ENCODE results near the gene CTDNEP1.

The CTDNEP1 gene

GRCh38 chr17:7207120-7208001 is 44.2 kb downstream of the CTDNEP1 start:
- Histone ChIP-seq H3K27me3 (ENCODE audit: low read depth, low read length) (no peaks in the 10 kb centered on the region), H3K9me3 (ENCODE audit: control insufficient read depth in 1 of 2, low read length in 2 of 2) (no peaks in the 10 kb centered on the region), H3K36me3 (ENCODE audit: control insufficient read depth in 1 of 2, insufficient read depth in 2 of 2, low read length in 2 of 2) (peaks cover 14% of the 10 kb centered on the region in 2 donors), H3K27ac (ENCODE audit: low read length) (peak overlapping the region; percentile 27), H3K4me1 (ENCODE audit: control insufficient read depth in 1 of 2, insufficient read depth in 2 of 2, low read length in 2 of 2) (peaks cover 0 to 4% of the 10 kb centered on the region in 2 donors), H3K4me3 (ENCODE audit: low read depth in 1 of 2, low read length in 2 of 2) (no peak overlapping the region)

GRCh38 chr17:7205561-7205960 is 46.0 kb downstream of the CTDNEP1 start:
- H3K4me1 ChIP-seq (ENCODE audit: control insufficient read depth in 1 of 2, insufficient read depth in 2 of 2, low read length in 2 of 2): peaks cover 0 to 4% of the 10 kb centered on the region in 2 donors
- H3K27ac ChIP-seq (ENCODE audit: low read length): peak overlapping the region; percentile 51
- peak overlapping the region; percentile 55 to 69 for H3K4me3 ChIP-seq (ENCODE audit: low read depth in 1 of 2, low read length in 2 of 2)
- no peaks in the 10 kb centered on the region for H3K27me3 ChIP-seq (ENCODE audit: low read depth, low read length)
- H3K9me3 ChIP-seq (ENCODE audit: control insufficient read depth in 1 of 2, low read length in 2 of 2): no peaks in the 10 kb centered on the region
- H3K36me3 ChIP-seq (ENCODE audit: control insufficient read depth in 1 of 2, insufficient read depth in 2 of 2, low read length in 2 of 2): peaks cover 14 to 27% of the 10 kb centered on the region in 2 donors

DNA sequence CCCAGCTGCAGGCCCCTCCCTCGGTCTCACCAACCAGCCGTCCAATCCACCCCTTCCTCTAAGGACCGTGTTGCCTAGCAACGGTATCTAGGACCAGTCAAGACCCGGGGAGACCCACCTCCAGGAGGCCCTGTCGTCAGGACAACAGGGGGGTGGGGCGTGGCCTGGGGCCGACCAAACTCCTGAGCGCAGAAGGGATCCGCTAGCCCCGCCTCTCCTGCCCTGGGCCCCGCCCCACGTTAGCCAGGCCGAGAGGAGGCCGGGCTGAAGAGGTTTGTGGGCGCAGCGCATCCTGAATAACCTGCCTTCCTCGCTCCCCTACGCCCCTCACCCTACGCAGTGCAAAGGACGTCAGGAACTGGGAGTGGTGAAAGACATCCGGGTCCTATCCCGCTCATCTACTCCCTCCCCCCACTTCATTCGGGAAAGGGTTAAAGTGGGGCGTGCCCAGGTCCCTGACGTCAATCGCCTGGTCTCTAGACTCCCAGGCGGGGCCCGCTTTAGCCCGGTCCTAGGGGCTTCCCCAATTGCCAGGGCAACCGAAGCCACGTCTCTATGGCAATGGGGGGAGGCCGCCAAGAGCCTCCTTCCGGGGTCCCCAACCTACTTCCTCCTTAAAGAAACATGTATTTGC is 46.6 kb downstream of the CTDNEP1 start:
- no peaks in the 10 kb centered on the region for H3K27me3 ChIP-seq (ENCODE audit: low read depth, low read length)
- H3K27ac ChIP-seq (ENCODE audit: low read length): peak overlapping the region; percentile 51
- H3K4me3 ChIP-seq (ENCODE audit: low read depth in 1 of 2, low read length in 2 of 2): peak overlapping the region; percentile 55 to 69
- H3K36me3 ChIP-seq (ENCODE audit: control insufficient read depth in 1 of 2, insufficient read depth in 2 of 2, low read length in 2 of 2): peaks cover 14 to 27% of the 10 kb centered on the region in 2 donors
- peaks cover 0 to 4% of the 10 kb centered on the region in 2 donors for H3K4me1 ChIP-seq (ENCODE audit: control insufficient read depth in 1 of 2, insufficient read depth in 2 of 2, low read length in 2 of 2)
- H3K9me3 ChIP-seq (ENCODE audit: control insufficient read depth in 1 of 2, low read length in 2 of 2): no peaks in the 10 kb centered on the region

GRCh38 chr17:7204336-7204735 is 47.2 kb downstream of the CTDNEP1 start:
- H3K27me3 ChIP-seq (ENCODE audit: low read depth, low read length): no peaks in the 10 kb centered on the region
- H3K4me1 ChIP-seq (ENCODE audit: control insufficient read depth in 1 of 2, insufficient read depth in 2 of 2, low read length in 2 of 2): peaks cover 0 to 4% of the 10 kb centered on the region in 2 donors
- H3K4me3 ChIP-seq (ENCODE audit: low read depth in 1 of 2, low read length in 2 of 2): peak overlapping the region; percentile 55 to 69
- no peaks in the 10 kb centered on the region for H3K9me3 ChIP-seq (ENCODE audit: control insufficient read depth in 1 of 2, low read length in 2 of 2)
- peaks cover 14 to 27% of the 10 kb centered on the region in 2 donors for H3K36me3 ChIP-seq (ENCODE audit: control insufficient read depth in 1 of 2, insufficient read depth in 2 of 2, low read length in 2 of 2)
- no peak overlapping the region for H3K27ac ChIP-seq (ENCODE audit: low read length)

GRCh38 chr17:7203391-7203790 is 48.1 kb downstream of the CTDNEP1 start:
- no peaks in the 10 kb centered on the region for H3K9me3 ChIP-seq (ENCODE audit: control insufficient read depth in 1 of 2, low read length in 2 of 2)
- peaks cover 14 to 30% of the 10 kb centered on the region in 2 donors for H3K36me3 ChIP-seq (ENCODE audit: control insufficient read depth in 1 of 2, insufficient read depth in 2 of 2, low read length in 2 of 2)
- no peak overlapping the region for H3K4me3 ChIP-seq (ENCODE audit: low read depth in 1 of 2, low read length in 2 of 2)
- peaks cover 0 to 4% of the 10 kb centered on the region in 2 donors for H3K4me1 ChIP-seq (ENCODE audit: control insufficient read depth in 1 of 2, insufficient read depth in 2 of 2, low read length in 2 of 2)
- no peaks in the 10 kb centered on the region for H3K27me3 ChIP-seq (ENCODE audit: low read depth, low read length)
- no peak overlapping the region for H3K27ac ChIP-seq (ENCODE audit: low read length)

DNA sequence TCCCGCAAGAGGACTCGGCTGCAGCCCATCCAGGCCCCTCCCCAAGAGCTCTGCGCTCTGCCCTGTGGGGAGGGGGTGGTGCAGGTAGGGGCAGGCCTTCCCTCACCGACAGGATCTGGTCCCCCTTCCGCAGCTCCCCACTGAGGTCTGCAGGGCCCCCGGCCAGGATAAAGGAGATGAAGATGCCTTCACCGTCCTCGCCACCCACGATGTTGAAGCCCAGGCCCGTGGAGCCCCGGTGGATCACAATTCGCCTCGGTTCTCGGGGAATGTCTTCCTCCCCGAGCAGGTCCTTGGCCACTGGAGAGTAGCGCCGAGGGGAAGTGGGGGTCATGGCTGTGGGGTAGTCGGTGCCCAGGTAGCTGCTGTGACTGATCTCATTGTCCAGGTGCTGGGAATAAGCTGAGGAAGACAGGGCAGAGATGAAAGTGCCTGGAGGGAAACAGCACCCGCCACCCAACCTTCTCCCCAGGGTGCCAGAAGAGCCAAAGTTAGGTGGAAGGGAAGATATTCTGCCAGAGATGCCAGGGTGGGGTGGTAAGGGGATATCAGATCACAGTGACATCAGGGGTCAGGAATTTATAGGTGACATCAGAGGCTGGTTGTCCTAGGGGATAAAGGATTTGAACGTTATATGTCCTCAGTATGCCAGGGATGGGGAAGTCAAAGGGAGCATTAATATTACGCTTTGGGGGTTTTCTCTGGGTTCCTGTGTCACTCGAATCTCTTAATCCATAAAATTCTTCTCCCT is 54.7 kb downstream of the CTDNEP1 start:
- H3K27me3 ChIP-seq (ENCODE audit: low read depth, low read length): no peaks in the 10 kb centered on the region
- no peaks in the 10 kb centered on the region for H3K9me3 ChIP-seq (ENCODE audit: control insufficient read depth in 1 of 2, low read length in 2 of 2)
- no peak overlapping the region for H3K27ac ChIP-seq (ENCODE audit: low read length)
- H3K4me1 ChIP-seq (ENCODE audit: control insufficient read depth in 1 of 2, insufficient read depth in 2 of 2, low read length in 2 of 2): no peaks in the 10 kb centered on the region
- no peak overlapping the region for H3K4me3 ChIP-seq (ENCODE audit: low read depth in 1 of 2, low read length in 2 of 2)
- peaks cover 22 to 55% of the 10 kb centered on the region in 2 donors for H3K36me3 ChIP-seq (ENCODE audit: control insufficient read depth in 1 of 2, insufficient read depth in 2 of 2, low read length in 2 of 2)

- Histone ChIP-seq H3K4me1 (ENCODE audit: control insufficient read depth in 1 of 2, insufficient read depth in 2 of 2, low read length in 2 of 2) (no peaks in the 10 kb centered on the region), H3K9me3 (ENCODE audit: control insufficient read depth in 1 of 2, low read length in 2 of 2) (no peaks in the 10 kb centered on the region), H3K4me3 (ENCODE audit: low read depth in 1 of 2, low read length in 2 of 2) (no peak overlapping the region), H3K27me3 (ENCODE audit: low read depth, low read length) (no peaks in the 10 kb centered on the region), H3K36me3 (ENCODE audit: control insufficient read depth in 1 of 2, insufficient read depth in 2 of 2, low read length in 2 of 2) (peaks cover 25 to 56% of the 10 kb centered on the region in 2 donors), H3K27ac (ENCODE audit: low read length) (no peak overlapping the region)
Observed at GRCh38 chr17:7195971-7196370, 55.6 kb downstream of the CTDNEP1 start.

Data from muscle layer of duodenum (tissue), 2 donors.